HepG2 (cell line): ENCODE results near the gene SMARCB1. TPM values are rescaled to one million over a fixed set of nuclear protein-coding genes. Genes with fewer than 3 reads are reported as not detected.

Source experiments
- ATAC-seq: fragments of 200-7000 bp; cut with Tn5 transposase; 3 replicates; pipeline ENCODE4 v1.9.1; 2020; ENCODE audit warnings: mild to moderate bottlenecking, moderate library complexity
- BruUV-seq: library from RNA; stranded (reverse); fragments of 400-500 nt; replicated peaks from 2 replicates; lab custom pipeline; 2021; lab: Mats Ljungman, UMichigan
- CTCF ChIA-PET: fragments of 300-600 bp; formaldehyde crosslinking; extraction: SDS; loops from one replicate; lab custom pipeline; 2021; ENCODE audit warnings: low total read pairs, inconsistent platforms, low intra/inter-chr PET ratio; lab: Yijun Ruan, JAX
- POLR2A ChIA-PET: fragments of 350-600 bp; sonication (Branson Sonifier 250); formaldehyde crosslinking; loops from one replicate; lab custom pipeline; 2020; ENCODE audit warnings: antibody characterized with exemption, inconsistent platforms; lab: Yijun Ruan, JAX
- DNase-seq: peaks from one replicate; pipeline ENCODE4 v3.0.0-alpha.2; 2015; ENCODE audit warnings: low spot score
- FAIRE-seq: peaks from 3 replicates; lab custom pipeline; 2011; peaks lifted over from hg19 to GRCh38; lab: Jason Lieb, UNC
- H2AFZ ChIP-seq: one replicate; pipeline ENCODE4 v1.6.1; 2011; ENCODE audit warnings: low read length, inconsistent platforms
- H3K27ac ChIP-seq: fragments of 300-600 bp; 3 replicates; pipeline ENCODE4 v1.8.0; 2011; ENCODE audit warnings: mixed run types, mild to moderate bottlenecking, mixed read lengths, low read length, inconsistent platforms; ENCODE audit not compliant: insufficient read depth; ENCODE audit errors: extremely low read length
- H3K27me3 ChIP-seq, 2 experiments: fragments of 200-600 bp in 1 of 2; 2 replicates in 1 of 2; 3 replicates in 1 of 2; pipeline versions ENCODE4 v1.6.0 to v1.8.0; 2011; ENCODE audit warnings: low read length in 2 of 2, mild to moderate bottlenecking in 2 of 2, moderate library complexity in 2 of 2, inconsistent platforms in 1 of 2; ENCODE audit not compliant: insufficient read depth in 2 of 2, control insufficient read depth in 1 of 2
- H3K36me3 ChIP-seq, 2 experiments: fragments of 200-600 bp in 1 of 2; replicated peaks in 1 of 2; 2 replicates in 1 of 2; 3 replicates in 1 of 2; pipeline versions ENCODE4 v1.5.1 to v1.8.0; 2011; ENCODE audit warnings: low read length in 2 of 2, inconsistent platforms in 1 of 2; ENCODE audit not compliant: insufficient read depth in 2 of 2, control insufficient read depth in 1 of 2
- H3K4me1 ChIP-seq: 2 replicates; pipeline ENCODE4 v1.5.1; 2012; ENCODE audit warnings: low read length, inconsistent platforms; ENCODE audit not compliant: insufficient read depth
- H3K4me2 ChIP-seq: 2 replicates; pipeline ENCODE4 v1.6.0; 2011; ENCODE audit warnings: low read depth, low read length, inconsistent platforms
- H3K4me3 ChIP-seq, 3 experiments: fragments of 200-600 bp in 1 of 3; sonication (generic), shearing (Covaris generic) in 1 of 3; replicated peaks in 1 of 3; 2 replicates each; pipeline ENCODE4 v1.5.1; 2011 to 2016; ENCODE audit warnings: low read length in 3 of 3, inconsistent platforms in 2 of 3, low read depth in 2 of 3, mild to moderate bottlenecking in 2 of 3, control low read depth in 1 of 3, mixed read lengths in 1 of 3; ENCODE audit not compliant: insufficient read depth in 1 of 3
- H3K79me2 ChIP-seq: one replicate; pipeline ENCODE4 v1.6.1; 2011; ENCODE audit warnings: low read length, inconsistent platforms; ENCODE audit not compliant: insufficient read depth
- H3K9ac ChIP-seq: 2 replicates; pipeline ENCODE4 v1.6.0; 2011; ENCODE audit warnings: mild to moderate bottlenecking, low read depth, low read length, inconsistent platforms; ENCODE audit not compliant: insufficient read depth
- H3K9me3 ChIP-seq: 2 replicates; pipeline ENCODE4 v1.5.1; 2012; ENCODE audit warnings: mild to moderate bottlenecking, low read length
- H4K20me1 ChIP-seq: 2 replicates; pipeline ENCODE4 v1.6.0; 2011; ENCODE audit warnings: inconsistent platforms, mild to moderate bottlenecking, low read length, moderate library complexity; ENCODE audit not compliant: insufficient read depth
- BRCA1 ChIP-seq: sonication (generic); formaldehyde crosslinking; IDR thresholded peaks from 2 replicates; pipeline ENCODE4 v1.4.0; 2020; ENCODE audit warnings: missing genetic modification reagents
- CENPBD1 ChIP-seq: sonication (generic); formaldehyde crosslinking; IDR thresholded peaks from 2 replicates; pipeline ENCODE4 v1.8.0; 2022; ENCODE audit warnings: missing genetic modification reagents, low read depth, mild to moderate bottlenecking, borderline replicate concordance
- GPN1 ChIP-seq: sonication (generic); formaldehyde crosslinking; IDR thresholded peaks from 2 replicates; pipeline ENCODE4 v1.5.1; 2020; ENCODE audit warnings: missing genetic modification reagents, borderline replicate concordance
- KDM1A ChIP-seq: IDR thresholded peaks from 2 replicates; pipeline ENCODE4 v1.6.1; 2016; ENCODE audit warnings: missing compliant biosample characterization
- KLF6 ChIP-seq: IDR thresholded peaks from 2 replicates; pipeline ENCODE4 v1.8.0; 2016; ENCODE audit warnings: missing biosample characterization, missing genetic modification reagents
- MXD1 ChIP-seq: sonication (generic); formaldehyde crosslinking; IDR thresholded peaks from 2 replicates; pipeline ENCODE4 v1.4.0; 2020; ENCODE audit warnings: mild to moderate bottlenecking, missing genetic modification reagents
- NR1H2 ChIP-seq: sonication (generic); formaldehyde crosslinking; IDR thresholded peaks from 2 replicates; pipeline ENCODE4 v1.8.1; 2022; ENCODE audit warnings: low read depth, missing genetic modification reagents, borderline replicate concordance
- TBX2 ChIP-seq: sonication (generic); formaldehyde crosslinking; IDR thresholded peaks from 2 replicates; pipeline ENCODE4 v1.5.0; 2020; ENCODE audit warnings: missing genetic modification reagents, mild to moderate bottlenecking, borderline replicate concordance
- ZFX ChIP-seq: sonication (generic); formaldehyde crosslinking; IDR thresholded peaks from 2 replicates; pipeline ENCODE4 v1.4.0; 2020; ENCODE audit warnings: mild to moderate bottlenecking, low read depth, missing genetic modification reagents, moderate library complexity
- ZNF121 ChIP-seq: sonication (generic); formaldehyde crosslinking; IDR thresholded peaks from 2 replicates; pipeline ENCODE4 v1.5.0; 2020; ENCODE audit warnings: mild to moderate bottlenecking, missing genetic modification reagents
- WGBS: methylation state at CpG from one replicate; pipeline ENCODE4 v1.1.6; 2017; ENCODE audit warnings: low lambda C conversion rate; 5-methylcytosine and 5-hydroxymethylcytosine counted together
- in situ Hi-C: cut with HindIII; loops from 2 replicates; pipeline ENCODE4 v1.10.0; 2017; ENCODE audit warnings: low pct_unique_long_range_greater_than_20kb; ENCODE audit not compliant: extremely low pct_ligation_motif_present
- intact Hi-C: fragments of 100-400 bp; cut with micrococcal nuclease; formaldehyde crosslinking; loops from one replicate; pipeline ENCODE4 v1.10.0; 2022; ENCODE audit not compliant: unreplicated experiment
- polyA plus RNA-seq, 8 experiments: library from polyadenylated mRNA; depleted of rRNA in 3 of 8; stranded (reverse) in 7 of 8; unstranded in 1 of 8; fragments of >200 nt; fragmentation: Illumina TruSeq in 4 of 8; extraction: Trizol in 4 of 8; gene quantifications; 2 replicates each; pipeline versions ENCODE4 v1.2.1 to v1.2.3, GENCODE V29; 2011 to 2016; ENCODE audit warnings: low read depth in 4 of 8, missing spikeins in 1 of 8, mixed read lengths in 1 of 8; ENCODE audit not compliant: insufficient read depth in 1 of 8
- total RNA-seq, 5 experiments: library from RNA; depleted of rRNA; stranded (reverse); fragments of >200 nt; fragmentation: Illumina TruSeq; extraction: Trizol; gene quantifications; 2 replicates each; pipeline ENCODE4 v1.2.3, GENCODE V29; 2016; ENCODE audit warnings: low read depth in 1 of 5

SMARCB1 gene
- total and polyA plus RNA-seq, 2 of the 13 experiments (the other 11 are each of a cell fraction or from before 2014, with no cell fraction given) = 74.0 to 166 TPM

DNA sequence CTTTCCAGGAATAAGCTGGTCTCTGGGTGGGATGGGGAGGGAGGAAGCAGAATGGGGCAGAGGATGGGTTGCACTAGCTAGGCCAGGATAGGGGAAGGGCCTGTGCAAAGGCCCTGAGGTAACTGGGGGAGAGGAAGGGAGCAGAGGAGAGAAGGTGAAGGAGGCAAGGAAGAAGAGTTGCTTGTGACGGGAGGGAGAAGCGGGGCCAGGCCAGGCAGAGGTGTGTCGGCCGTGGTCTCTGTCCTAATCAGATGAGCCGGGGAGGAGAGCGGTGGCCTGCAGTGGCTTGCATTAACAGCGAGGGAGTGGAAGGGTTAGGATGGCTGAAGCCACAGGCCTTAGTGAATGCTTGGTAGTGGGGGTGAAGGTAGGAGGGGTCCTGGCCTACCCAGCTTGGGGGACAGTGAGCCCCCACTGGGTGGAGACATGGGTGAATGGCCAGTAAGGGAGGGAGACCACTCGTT is 58.0 kb downstream of the SMARCB1 start (continued):
- TF ChIP-seq MXD1 (CRISPR knock-in tag) = 0 out of 2 replicates have a peak, but pooled peaks have one; percentile 47
- TF ChIP-seq GPN1 (CRISPR knock-in tag) = no peak
- no peak for TF ChIP-seq CENPBD1 (CRISPR knock-in tag)
- no peak for TF ChIP-seq KLF6 (CRISPR knock-in tag)
- no peak for TF ChIP-seq NR1H2
- TF ChIP-seq TBX2 (CRISPR knock-in tag) = no peak
- TF ChIP-seq BRCA1 = no peak
- TF ChIP-seq ZNF121 (CRISPR knock-in tag) = peak; percentile 93

DNA sequence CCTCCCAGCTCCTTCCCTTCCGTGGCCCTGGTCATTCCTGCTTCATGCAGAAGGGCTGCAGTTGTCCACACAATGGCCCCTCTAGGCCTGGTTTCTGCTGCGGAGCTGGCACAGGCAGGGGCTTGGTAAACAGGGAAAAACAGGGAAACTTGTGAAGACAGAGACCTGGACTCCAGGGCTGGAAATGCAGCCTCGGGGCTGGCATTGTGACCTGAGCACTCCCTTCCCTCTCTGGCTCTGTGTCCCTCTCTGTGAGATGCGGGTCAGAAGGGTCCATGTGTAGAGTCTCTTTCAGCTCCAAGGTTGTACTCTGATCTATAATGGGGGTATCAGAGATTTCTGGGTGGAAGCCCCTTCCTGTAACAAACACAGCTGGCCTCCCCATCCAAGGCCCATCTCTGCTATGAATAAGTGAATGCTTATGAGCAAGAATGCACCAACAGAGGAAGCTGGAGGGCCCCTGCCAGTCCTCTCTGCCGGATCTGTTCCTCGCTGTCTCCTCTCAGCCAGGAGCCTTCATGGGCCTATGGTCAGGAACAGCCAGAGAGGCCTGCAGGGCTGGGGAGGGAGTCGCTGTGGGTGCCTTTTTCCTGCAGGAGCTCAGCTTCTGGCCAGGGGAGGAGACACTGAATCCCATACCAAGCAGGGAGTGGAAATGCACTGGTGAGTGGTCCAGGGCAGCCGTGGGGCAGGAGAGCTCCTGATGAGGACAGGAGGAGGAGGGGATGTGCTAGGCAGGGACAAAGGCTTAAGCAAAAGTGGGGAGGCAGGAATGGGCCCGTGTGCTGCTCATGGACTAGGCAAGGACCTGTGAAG is 58.7 kb downstream of the SMARCB1 start:
- no peaks in the 10 kb centered on the region for H3K9me3 ChIP-seq
- CTCF ChIA-PET = no interaction called here
- 15% methylated on average over 5 of the region's 9 CpGs for WGBS
- H3K4me1 ChIP-seq = peaks cover 58% of the 10 kb centered on the region
- H3K4me3 ChIP-seq = no peak overlapping the region
- TF ChIP-seq KDM1A (CRISPR knock-in tag) (no peak), ZFX (peak; percentile 15; the same call in 1 of the 2 replicates)
- peaks cover 2 to 13% of the 10 kb centered on the region in 2 experiments; a peak in 2 of 5 replicates for H3K27me3 ChIP-seq
- H3K36me3 ChIP-seq = no peaks in the 10 kb centered on the region
- H3K4me2 ChIP-seq = peak overlapping the region; percentile 21; the same call in 1 of the 2 replicates
- FAIRE-seq (no peak), ATAC-seq (peak; percentile 6; the same call in 1 of the 3 replicates), DNase-seq (no peak)
- H3K27ac ChIP-seq = no peak overlapping the region
- in situ Hi-C loops (loop anchor here (5.0 to 25.0 kb wide), 2 partner anchors 63 to 233 kb away; no protein-coding TSS in a partner anchor), intact Hi-C loops (loop anchor here (5.0 kb wide), 1 partner anchor 78 kb away; the partner anchor contains the start of gene CHCHD10)
- H2AFZ ChIP-seq = no peak overlapping the region
- H4K20me1 ChIP-seq = no peaks in the 10 kb centered on the region
- no peak overlapping the region for H3K9ac ChIP-seq
- no TSS peak for BruUV-seq
- POLR2A ChIA-PET = interaction anchor here (1.7 to 3.0 kb wide), 3 partner anchors 12 to 78 kb away, joined by 4 to 16 read pairs (median 12); partner anchors contain the start of genes CHCHD10, MMP11 and SLC2A11
- H3K79me2 ChIP-seq = no peaks in the 10 kb centered on the region
